GM19099 (cell line): ENCODE measurements around the gene CHKA.

Experiments used
- POLR2A ChIP-seq: IDR thresholded peaks from 3 replicates; pipeline ENCODE4 v1.6.1; 2011; ENCODE audit warnings: low read depth; ENCODE audit not compliant: insufficient read length; ENCODE audit errors: extremely low read depth

The CHKA gene

DNA sequence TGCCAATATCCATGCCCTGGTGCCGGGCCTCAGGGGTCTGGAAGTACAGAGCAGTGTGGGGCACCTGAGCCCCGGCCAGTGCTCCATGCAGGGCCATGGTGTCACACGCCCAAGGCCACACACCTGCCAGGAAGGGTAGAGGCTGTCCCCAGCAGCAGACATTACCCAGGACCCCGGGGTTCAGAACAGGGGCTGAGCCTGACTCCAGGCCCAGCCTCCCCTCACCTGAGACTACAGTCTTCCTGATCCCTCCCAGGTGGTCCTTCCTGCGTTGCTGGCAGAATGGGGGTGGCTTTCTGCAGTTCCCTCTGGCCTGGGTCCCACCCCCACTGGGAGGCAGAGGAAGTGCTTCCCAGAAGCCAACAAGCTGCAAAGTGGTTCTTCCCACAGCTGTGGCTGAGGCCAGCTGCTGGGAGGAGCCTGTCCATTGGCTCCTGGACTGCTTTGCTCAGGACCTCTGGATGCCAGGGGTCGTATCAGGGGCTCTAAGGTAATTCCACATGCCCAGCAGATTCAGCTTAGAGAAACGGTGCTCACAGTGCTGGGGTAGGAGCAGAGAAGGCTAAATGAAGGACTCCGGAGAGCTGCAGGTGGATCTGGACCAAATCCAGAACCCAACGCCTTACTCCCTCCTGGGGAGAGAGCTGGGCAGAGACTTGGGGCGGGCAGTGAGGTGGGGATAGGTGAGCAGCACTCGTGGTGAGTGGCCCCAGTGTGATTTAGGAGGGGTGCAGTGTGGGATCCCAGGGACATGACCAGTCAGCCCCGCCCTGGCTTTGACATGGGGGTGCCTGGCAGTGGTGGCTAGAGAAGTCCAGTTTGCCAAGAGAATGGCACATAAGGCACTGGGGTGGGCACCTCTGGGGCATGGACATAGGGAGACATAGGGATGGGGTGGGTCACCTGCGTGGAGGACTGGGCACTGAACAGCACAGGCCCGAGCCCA is 69.7 kb downstream of the CHKA start:
- TF ChIP-seq POLR2A = no peak

DNA sequence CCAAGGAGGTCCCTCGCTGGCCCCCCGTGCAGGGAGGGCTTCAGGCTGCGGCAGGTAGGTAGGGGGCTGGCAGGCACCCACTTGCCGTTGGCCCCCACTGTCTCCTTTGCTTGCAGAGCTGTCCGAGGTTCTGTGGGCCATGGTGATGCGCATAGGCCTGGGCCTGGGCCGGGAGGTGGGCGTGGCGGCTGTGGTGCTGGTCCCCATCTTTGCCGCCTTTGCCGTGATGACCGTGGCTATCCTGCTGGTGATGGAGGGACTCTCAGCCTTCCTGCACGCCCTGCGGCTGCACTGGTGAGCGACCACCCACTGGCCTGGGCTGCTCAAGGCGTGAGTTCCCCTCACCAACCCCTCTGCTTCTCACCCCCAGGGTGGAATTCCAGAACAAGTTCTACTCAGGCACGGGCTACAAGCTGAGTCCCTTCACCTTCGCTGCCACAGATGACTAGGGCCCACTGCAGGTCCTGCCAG is 70.8 kb downstream of the CHKA start:
- no peak for TF ChIP-seq POLR2A

GRCh38 chr11:68049509-68050370 is 71.4 kb downstream of the CHKA start:
- TF ChIP-seq POLR2A = no peak

DNA sequence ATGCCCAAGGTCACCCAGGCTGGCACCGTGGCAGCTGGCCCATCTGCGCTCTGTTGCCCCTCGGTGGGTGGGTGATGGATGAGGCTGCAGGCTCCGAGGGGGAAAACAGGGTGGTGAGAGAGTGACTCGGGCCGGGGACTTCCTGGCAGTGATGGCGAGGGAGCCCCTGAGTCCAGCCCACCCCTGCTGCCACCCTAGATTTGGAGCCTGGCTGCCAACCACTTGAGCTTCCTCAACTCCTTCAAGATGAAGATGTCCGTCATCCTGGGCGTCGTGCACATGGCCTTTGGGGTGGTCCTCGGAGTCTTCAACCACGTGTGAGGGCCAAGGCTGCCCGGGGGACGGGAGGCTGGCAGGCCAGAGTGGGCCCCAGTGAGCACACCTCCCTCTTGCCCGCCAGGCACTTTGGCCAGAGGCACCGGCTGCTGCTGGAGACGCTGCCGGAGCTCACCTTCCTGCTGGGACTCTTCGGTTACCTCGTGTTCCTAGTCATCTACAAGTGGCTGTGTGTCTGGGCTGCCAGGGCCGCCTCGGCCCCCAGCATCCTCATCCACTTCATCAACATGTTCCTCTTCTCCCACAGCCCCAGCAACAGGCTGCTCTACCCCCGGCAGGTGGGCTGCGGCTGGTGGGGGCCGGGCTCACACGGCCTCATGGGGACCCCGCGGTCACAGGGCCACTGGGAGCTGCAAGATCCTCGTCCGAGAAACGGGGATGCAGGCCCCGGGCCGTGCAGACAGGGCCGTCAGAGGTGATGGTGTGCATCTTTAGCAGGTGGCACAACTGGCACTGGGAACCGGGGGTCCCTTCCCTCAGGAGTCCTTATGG is 72.3 kb downstream of the CHKA start:
- TF ChIP-seq POLR2A = no peak

DNA sequence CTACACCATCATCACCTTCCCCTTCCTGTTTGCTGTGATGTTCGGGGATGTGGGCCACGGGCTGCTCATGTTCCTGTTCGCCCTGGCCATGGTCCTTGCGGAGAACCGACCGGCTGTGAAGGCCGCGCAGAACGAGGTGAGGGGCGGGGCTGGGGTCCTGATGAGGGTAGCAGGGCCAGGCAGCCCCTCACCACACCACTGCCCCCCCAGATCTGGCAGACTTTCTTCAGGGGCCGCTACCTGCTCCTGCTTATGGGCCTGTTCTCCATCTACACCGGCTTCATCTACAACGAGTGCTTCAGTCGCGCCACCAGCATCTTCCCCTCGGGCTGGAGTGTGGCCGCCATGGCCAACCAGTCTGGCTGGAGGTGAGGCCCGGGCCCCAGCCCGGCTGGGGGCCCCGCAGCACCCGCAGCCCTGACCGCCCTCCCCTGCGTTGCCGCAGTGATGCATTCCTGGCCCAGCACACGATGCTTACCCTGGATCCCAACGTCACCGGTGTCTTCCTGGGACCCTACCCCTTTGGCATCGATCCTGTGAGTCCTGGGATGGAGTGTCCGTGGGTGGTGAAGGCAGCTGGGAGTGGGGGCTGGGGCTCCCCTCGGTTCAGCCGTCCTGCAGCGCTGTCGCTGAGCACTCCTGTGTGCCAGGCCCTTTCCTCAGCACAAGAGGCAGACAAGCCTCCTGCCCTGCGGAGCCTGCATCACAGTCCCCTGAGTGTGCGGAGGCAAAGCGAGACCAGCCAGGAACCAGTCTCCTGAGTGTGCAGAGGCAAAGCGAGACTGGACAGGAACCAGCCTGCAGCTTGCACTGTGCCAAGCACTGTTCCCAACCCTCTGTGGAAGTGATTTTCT is 73.5 kb downstream of the CHKA start:
- TF ChIP-seq POLR2A = no peak

- no peak for TF ChIP-seq POLR2A
These were observed 76.3 kb downstream of the CHKA start for GRCh38 chr11:68044898-68045351.

DNA sequence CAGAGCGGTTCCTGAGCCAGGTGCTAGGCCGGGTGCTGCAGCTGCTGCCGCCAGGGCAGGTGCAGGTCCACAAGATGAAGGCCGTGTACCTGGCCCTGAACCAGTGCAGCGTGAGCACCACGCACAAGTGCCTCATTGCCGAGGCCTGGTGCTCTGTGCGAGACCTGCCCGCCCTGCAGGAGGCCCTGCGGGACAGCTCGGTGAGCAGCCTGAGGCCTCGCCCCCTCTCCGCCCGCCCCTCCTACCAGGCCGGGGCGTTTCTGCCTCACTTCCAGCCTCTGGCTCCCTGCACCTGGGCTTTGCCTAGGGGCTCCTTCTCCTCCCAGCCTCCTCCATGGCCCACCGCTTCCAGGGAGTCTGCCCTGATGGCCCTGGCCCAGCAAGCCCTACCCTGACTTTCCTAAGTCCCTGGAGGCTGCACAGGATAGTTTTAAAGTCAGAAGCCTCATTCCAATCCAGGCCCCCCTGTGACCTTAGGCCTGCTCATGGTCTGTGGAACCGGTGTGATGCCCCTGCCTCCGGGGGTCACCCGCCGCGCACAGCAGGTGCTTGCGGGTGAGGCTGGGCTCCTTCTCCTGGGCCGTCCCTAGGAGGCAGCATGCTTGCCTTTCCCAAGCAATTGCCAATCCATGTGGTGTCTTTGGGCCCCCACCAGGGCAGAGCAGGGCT is 76.9 kb downstream of the CHKA start:
- TF ChIP-seq POLR2A = no peak

DNA sequence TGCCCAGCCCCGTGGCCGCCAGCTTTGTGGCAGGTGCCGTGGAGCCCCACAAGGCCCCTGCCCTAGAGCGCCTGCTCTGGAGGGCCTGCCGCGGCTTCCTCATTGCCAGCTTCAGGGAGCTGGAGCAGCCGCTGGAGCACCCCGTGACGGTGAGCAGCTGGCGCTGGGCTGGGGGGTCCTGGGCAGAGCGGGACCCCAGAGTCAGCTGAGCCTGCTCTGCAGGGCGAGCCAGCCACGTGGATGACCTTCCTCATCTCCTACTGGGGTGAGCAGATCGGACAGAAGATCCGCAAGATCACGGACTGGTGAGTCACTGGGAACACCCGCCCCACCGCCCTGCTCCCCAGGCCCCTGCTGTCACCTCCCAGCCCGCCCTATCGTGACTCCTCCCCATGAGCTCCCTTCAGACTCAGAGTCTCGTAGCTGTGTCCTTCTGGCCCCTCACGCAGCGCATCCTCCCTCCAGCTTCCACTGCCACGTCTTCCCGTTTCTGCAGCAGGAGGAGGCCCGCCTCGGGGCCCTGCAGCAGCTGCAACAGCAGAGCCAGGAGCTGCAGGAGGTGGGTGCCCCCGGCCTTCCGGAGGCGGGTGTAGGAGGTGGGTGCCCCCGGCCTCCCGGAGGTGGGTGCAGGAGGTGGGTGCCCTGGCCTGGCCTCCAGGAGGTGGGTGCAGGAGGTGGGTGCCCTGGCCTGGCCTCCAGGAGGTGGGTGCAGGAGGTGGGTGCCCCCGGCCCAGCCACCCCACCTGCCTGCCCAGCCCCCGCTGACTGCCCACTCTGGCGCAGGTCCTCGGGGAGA is 77.6 kb downstream of the CHKA start:
- no peak for TF ChIP-seq POLR2A

GRCh38 chr11:68043029-68043348 is 78.2 kb downstream of the CHKA start:
- no peak for TF ChIP-seq POLR2A

DNA sequence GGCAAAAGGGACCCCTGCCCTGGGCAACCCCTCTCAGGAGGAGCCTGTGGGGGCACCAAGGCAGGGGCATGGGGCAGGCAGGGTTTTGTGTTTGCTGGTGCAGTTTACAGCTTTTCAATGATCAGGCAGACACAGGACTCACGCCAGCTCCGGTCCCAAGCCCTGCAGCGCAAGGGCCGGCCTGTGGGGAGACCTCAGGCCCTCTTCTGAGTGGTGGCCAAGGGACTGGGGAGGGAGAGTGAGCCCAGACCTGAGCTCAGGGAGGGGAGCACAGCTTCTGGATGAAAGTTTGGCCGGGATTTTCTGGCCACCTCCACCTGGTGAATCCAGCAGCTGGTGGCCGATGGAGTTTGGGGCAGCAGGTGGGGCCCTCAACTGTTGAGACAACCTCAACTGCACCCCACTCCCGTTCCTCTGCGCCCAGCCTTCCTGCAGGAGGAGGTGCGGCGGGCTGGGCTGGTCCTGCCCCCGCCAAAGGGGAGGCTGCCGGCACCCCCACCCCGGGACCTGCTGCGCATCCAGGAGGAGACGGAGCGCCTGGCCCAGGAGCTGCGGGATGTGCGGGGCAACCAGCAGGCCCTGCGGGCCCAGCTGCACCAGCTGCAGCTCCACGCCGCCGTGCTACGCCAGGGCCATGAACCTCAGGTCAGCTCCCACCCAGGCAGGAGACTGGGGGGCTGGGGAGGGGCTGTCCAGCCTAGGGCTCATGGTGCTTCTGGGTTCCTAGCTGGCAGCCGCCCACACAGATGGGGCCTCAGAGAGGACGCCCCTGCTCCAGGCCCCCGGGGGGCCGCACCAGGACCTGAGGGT is 78.8 kb downstream of the CHKA start:
- TF ChIP-seq POLR2A = no peak

DNA sequence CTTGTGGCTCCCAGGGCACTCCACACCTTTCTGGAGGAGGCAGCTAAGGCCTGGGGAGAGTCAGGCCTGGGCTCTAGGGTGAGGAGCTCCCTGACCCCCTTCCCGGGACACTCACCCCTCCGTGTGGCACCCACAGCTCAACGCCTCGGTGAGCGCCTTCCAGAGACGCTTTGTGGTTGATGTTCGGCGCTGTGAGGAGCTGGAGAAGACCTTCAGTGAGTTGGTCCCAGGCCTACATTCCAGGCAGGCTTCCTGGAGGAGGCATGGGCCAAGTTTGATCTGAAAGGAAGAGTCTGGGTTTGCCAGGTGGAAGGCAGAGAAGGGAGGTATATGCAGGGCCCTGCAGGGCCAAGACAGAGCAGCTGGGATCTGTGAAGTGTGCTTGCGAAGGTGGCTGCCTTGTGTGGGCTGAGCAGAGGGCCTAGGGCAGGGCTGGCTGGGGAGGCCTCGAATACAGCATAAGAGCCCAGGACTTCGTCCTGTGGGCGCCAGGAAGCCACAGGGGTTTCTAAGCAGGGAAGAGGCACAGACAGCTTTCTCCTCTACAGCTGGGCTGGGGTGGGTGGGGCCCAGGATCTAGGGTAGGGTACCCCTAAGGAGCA is 79.5 kb downstream of the CHKA start:
- TF ChIP-seq POLR2A = no peak

DNA sequence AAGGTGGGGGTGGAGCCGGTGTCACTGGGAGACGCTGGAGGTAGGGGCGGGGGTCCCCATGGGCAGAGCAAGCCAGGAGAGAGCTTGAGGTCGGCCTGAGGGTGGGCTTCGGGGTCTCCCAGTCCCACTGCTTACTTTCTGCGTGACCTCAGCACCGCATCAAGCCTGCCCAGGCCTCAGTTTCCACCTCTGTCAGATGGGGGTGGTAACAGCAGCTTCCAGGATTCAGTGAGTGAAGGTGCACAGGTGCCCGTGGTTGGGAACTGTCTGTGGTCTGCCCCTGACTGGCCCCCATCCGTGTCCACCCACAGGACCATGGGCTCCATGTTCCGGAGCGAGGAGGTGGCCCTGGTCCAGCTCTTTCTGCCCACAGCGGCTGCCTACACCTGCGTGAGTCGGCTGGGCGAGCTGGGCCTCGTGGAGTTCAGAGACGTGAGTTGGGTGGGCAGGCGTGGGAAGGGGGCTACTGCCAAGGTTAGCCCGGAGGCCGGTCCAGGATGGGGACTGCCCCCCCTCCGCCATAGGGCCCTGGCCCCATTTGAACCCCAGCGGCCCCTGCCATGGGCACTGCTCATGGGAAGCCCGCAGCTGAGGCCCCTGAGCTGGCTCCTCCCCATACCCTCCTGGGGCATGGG is 80.1 kb downstream of the CHKA start:
- no peak for TF ChIP-seq POLR2A
